OCI-LY3 (cell line): ENCODE data around the gene HRH3.

Experiments used
- H2AFZ ChIP-seq: fragments of 200-600, 300-600 bp; shearing (Covaris generic); 2 replicates; pipeline ENCODE4 v1.6.0; 2014; ENCODE audit warnings: antibody characterized with exemption, low read depth, low read length
- H3K27ac ChIP-seq: fragments of 200-600, 300-600 bp; sonication (generic); 2 replicates; pipeline ENCODE4 v1.5.1; 2014; ENCODE audit warnings: mild to moderate bottlenecking, low read length, moderate library complexity, mixed read lengths
- H3K27me3 ChIP-seq: fragments of 200-600, 300-600 bp; sonication (generic); 2 replicates; pipeline ENCODE4 v1.6.1; 2014; ENCODE audit warnings: low read depth, low read length, mixed read lengths
- H3K36me3 ChIP-seq: fragments of 200-600, 300-600 bp; sonication (generic); replicated peaks from 2 replicates; pipeline ENCODE3; 2014; ENCODE audit warnings: low read depth, low read length, mixed read lengths
- H3K4me1 ChIP-seq: fragments of 300-600, 200-600 bp; sonication (generic); 2 replicates; pipeline ENCODE4 v1.6.1; 2014; ENCODE audit warnings: low read length, mixed read lengths
- H3K4me2 ChIP-seq: fragments of 200-600, 300-600 bp; sonication (generic); 2 replicates; pipeline ENCODE4 v1.6.1; 2014; ENCODE audit warnings: low read length, mixed read lengths
- H3K4me3 ChIP-seq: fragments of 300-600, 200-600 bp; sonication (generic); 2 replicates; pipeline ENCODE4 v1.5.1; 2014; ENCODE audit warnings: antibody characterized with exemption, mild to moderate bottlenecking, low read length, moderate library complexity
- H3K79me2 ChIP-seq: fragments of 300-600, 200-600 bp; shearing (Covaris generic); 2 replicates; pipeline ENCODE4 v1.6.1; 2014; ENCODE audit warnings: mild to moderate bottlenecking, low read length, mixed read lengths
- H3K9ac ChIP-seq: fragments of 300-600, 200-600 bp; shearing (Covaris generic); 2 replicates; pipeline ENCODE4 v1.6.0; 2014; ENCODE audit warnings: mild to moderate bottlenecking, low read length, moderate library complexity
- H3K9me3 ChIP-seq: fragments of 200-600, 300-600 bp; shearing (Covaris generic); 2 replicates; pipeline ENCODE4 v1.6.1; 2014; ENCODE audit warnings: low read length, mixed read lengths; ENCODE audit not compliant: insufficient read depth
- H4K20me1 ChIP-seq: fragments of 200-600, 300-600 bp; sonication (generic); 2 replicates; pipeline ENCODE4 v1.6.1; 2016; ENCODE audit warnings: low read length, mixed read lengths; ENCODE audit not compliant: insufficient read depth
- CTCF ChIP-seq: fragments of 200-600, 300-600 bp; sonication (generic); IDR thresholded peaks from 2 replicates; pipeline ENCODE4 v1.5.1; 2014; ENCODE audit warnings: antibody characterized with exemption, low read length, low read depth
- EZH2phosphoT487 ChIP-seq: fragments of 200-600 bp; shearing (Covaris generic); IDR thresholded peaks from 2 replicates; pipeline ENCODE4 v1.6.1; 2018; ENCODE audit warnings: antibody characterized with exemption, mixed run types, low read depth

Gene HRH3

GRCh38 chr20:62175711-62176110 is 44.4 kb downstream of the HRH3 start:
- Histone ChIP-seq H3K4me1 (no peaks in the 10 kb centered on the region), H2AFZ (no peak overlapping the region), H3K27me3 (no peaks in the 10 kb centered on the region), H3K79me2 (no peaks in the 10 kb centered on the region), H3K9ac (no peak overlapping the region), H4K20me1 (no peaks in the 10 kb centered on the region), H3K4me2 (no peak overlapping the region), H3K4me3 (no peak overlapping the region), H3K36me3 (peaks cover 3% of the 10 kb centered on the region), H3K9me3 (no peaks in the 10 kb centered on the region), H3K27ac (no peak overlapping the region)
- no peak for TF ChIP-seq EZH2phosphoT487
- no peak for TF ChIP-seq CTCF

- H3K4me1 ChIP-seq = no peaks in the 10 kb centered on the region
- H2AFZ ChIP-seq = no peak overlapping the region
- TF ChIP-seq EZH2phosphoT487 (no peak), CTCF (no peak)
- H3K79me2 ChIP-seq = no peaks in the 10 kb centered on the region
- no peak overlapping the region for H3K4me3 ChIP-seq
- no peaks in the 10 kb centered on the region for H4K20me1 ChIP-seq
- H3K4me2 ChIP-seq = no peak overlapping the region
- H3K9ac ChIP-seq = no peak overlapping the region
- H3K27ac ChIP-seq = no peak overlapping the region
- no peaks in the 10 kb centered on the region for H3K27me3 ChIP-seq
- H3K36me3 ChIP-seq = peaks cover 3% of the 10 kb centered on the region
- H3K9me3 ChIP-seq = no peaks in the 10 kb centered on the region
Measured at GRCh38 chr20:62174870-62175624, 45.0 kb downstream of the HRH3 start.

- Histone ChIP-seq H2AFZ (no peak overlapping the region), H3K36me3 (peaks cover 3% of the 10 kb centered on the region), H3K4me1 (no peaks in the 10 kb centered on the region), H3K9me3 (no peaks in the 10 kb centered on the region), H3K9ac (no peak overlapping the region), H3K79me2 (no peaks in the 10 kb centered on the region), H3K4me2 (no peak overlapping the region), H3K4me3 (no peak overlapping the region), H3K27me3 (no peaks in the 10 kb centered on the region), H4K20me1 (no peaks in the 10 kb centered on the region), H3K27ac (no peak overlapping the region)
- TF ChIP-seq EZH2phosphoT487 = no peak
- TF ChIP-seq CTCF = no peak
Measured at GRCh38 chr20:62174021-62174804, 45.9 kb downstream of the HRH3 start.

- Histone ChIP-seq H3K36me3 (peaks cover 3% of the 10 kb centered on the region), H3K4me1 (no peaks in the 10 kb centered on the region), H3K9me3 (no peaks in the 10 kb centered on the region), H3K27me3 (no peaks in the 10 kb centered on the region), H3K79me2 (no peaks in the 10 kb centered on the region), H2AFZ (no peak overlapping the region), H3K4me2 (no peak overlapping the region), H3K4me3 (no peak overlapping the region), H4K20me1 (no peaks in the 10 kb centered on the region), H3K9ac (no peak overlapping the region), H3K27ac (no peak overlapping the region)
- TF ChIP-seq CTCF (no peak), EZH2phosphoT487 (no peak)
Measured at GRCh38 chr20:62172666-62173065, 47.4 kb downstream of the HRH3 start.
